ENCODE results near the gene SPRN.
"Not testable (repeated sequence)": the region's sequence is repeated elsewhere in the genome, so short reads cannot be mapped to it uniquely, and the experiment has no call there.

Gene SPRN, protein sequence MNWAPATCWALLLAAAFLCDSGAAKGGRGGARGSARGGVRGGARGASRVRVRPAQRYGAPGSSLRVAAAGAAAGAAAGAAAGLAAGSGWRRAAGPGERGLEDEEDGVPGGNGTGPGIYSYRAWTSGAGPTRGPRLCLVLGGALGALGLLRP

DNA sequence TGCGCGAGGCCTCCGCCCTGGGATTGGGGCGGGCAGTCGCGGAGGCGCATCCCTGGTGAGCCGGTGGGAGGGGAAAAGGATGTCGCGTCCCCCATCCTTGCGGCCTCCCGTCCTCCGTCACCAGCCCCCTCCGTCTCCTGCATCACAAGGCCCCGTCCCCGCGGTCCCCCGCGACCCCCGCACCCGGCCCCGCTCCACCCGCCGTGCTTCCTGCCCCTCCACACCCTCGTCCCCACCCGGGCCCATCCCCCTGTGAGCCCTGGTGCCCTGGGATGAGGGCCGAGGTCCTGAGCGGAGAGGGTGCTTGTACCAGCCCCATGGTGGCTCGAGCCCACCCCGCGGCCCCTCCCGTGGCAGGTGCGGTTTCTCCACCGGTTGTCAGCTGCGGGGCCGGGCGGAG is at the start of gene SPRN:
Gene SPRN (minus strand): TSS at position 25 of the 400 bp plus-strand sequence. CDS start 944 bp downstream, outside the sequence.
- DNase-seq, result not testable (repeated sequence)

DNA sequence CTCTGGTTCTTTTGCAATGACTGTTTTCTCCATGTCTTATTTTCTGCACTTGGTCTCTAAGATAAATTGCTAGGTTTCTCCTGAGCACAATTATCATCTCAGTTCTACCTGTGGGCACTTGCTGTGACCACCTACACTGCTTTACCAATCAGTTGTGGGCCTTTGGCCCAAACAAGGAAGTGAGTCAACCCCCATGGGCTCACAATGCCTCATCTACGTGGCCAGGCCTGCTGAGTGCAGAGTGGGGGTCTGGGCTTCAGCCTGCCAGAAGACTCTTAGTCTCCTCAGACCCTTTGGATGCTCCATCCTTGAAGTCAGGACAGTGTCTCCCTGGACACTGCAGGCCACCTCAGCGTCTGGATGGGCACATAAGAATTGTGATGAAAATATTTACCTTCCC is 49.6 kb upstream of the SPRN start:
- no peak for DNase-seq

DNA sequence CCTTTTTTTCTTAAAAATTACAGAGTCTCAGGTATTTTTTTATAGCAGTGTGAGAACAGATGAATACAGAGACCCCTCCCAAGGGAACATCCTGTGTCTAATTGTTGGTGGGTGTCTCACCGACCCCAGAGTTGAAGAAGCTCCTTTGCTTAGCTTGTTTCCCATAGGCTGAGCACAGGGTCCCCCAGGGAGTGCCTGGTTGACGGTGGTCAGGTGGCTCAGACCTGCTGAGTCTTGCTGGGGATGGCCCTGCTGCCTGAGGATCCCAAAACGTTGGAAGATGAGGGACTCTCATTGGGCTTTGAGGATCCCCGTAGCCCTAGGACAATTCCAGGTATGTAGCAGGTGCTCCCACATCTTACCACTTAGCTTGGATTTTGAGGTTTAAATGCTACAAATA is 48.8 kb upstream of the SPRN start:
- DNase-seq, result no peak

DNA sequence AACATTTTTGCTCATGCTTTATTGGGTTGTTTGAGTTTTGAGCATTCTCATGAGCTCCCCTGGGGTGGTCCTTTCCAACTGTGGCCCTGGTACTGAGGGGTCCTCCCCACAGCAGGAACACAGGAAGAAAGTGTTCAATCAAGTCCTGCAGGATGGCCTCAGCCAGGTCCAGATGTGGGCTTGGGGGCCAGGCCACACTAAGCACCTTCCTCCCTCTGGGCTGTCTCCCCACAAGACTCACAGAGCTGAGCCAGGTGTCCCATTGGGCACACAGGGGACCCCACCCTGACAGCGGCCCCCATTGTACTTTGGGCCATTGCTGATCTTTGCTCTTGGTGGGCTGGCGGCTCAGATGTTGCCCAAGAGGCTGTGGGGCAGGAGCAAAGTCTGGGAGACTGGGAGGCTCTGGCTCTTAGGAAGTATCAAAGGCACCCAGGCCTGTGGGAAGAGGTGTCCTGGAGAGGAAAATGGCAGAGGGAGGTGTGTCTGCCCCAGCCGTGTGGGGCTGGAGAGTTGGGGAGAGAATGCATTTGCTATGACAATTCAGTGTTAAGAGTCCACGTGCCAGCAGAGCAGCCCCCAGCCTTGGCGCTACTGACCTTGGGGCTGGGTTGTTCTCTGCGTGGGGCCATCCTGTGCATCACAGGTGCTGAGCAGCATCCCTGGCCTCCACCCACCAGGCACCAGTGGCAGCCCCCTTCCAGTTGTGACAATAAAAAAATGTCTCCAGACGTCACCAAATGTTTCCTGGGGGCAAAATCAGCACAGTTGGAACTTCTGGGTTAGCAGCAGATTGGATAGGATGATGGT is 47.1 kb upstream of the SPRN start:
- DNase-seq, result no peak

DNA sequence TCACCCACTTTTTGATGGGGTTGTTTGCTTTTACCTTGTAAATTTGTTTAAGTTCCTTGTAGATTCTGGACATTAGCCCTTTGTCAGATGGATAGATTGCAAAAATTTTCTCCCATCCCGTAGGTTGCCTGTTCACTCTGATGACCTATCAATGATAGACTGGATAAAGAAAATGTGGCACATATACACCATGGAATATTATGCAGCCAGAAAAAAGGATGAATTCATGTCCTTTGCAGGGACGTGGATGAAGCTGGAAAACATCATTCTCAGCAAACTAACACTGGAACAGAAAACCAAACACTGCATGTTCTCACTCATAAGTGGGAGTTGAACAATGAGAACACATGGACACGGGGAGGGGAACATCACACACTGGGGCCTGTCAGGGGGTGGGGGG is 44.8 kb upstream of the SPRN start:
- DNase-seq, result not testable (repeated sequence)

DNA sequence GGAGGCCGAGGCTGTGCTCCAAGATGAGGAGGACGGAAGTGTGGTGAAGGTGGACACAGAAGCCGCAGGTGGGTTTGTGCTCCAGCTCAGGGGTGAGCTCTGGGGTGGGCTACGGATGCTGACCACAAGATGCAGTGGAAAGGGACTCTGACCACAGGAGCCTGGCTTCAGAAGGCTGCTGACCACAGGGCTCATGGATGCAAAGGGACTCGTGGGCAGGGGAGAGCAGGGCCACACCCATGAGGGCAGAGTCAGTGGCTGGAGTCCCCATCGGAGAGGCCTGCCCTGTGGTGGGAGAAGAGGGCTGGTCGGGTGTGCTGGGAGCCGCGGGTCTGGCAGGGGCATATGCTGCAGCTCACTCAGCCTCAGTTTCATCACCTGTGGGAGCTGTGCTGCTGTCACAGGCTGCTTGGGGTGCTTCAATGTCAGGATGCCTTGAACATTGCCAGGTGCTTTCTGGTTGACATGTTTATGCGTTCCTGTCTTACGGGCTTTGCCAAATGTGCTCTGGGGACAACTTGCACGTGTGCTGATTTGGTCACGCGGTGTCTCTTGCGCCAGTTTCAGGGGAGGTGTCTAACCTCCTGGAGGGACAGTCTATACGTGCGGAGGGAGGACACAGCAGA is 43.0 kb upstream of the SPRN start:
- no peak for DNase-seq

DNA sequence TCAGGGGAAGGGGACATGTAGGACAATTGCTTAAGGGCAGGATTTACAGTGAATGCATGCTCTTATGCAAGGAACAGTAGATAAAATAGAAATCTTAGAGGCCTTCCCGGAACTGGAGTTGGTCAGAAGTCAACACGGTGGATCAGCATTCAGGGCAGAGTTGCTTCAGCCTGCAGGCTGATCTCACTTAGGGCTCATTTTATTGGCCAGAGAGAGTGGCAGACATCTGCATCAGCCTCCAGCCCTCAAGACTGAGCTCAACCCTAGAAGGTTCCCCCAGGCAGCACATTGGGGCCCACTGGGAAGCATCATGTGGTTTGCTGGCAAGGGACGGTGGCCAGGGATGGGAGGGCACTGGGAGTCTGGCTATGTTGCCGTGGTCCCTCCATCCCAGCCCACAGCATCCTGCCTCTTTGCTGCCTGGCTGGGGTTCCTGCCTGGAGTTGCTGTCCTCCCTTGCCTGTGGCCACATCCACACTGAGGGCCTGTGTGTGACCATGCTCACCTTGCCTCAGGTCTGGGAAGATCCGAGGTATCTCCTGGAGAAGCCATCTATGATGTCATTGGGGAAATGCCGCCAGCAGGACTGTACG is 42.4 kb upstream of the SPRN start:
- no peak for DNase-seq

DNA sequence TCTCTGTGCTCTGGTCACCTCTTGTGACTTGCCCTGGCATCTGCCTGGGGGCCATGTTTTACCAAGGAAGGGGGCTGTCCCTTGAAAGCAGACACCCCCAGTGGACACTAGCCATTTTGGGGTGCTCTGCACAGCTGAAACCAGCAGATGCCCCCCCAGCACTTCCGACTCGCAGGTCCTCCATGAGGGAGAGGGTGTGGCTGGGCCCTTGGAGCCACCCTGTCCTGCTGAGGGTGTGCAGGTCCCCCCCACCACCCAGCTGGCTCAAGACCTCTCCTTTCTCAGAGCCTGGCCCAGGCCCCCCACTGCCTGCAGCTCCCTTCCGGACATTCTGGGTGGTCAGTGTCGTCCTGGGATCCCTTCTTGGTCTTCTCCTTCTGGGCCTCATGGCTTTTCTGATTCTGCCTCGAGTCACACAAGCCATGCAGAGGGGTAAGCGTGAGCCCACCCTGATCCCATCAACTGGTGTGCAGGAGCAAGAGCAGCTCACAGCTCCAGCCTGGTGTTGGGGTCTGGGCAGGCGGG is 41.6 kb upstream of the SPRN start:
- no peak for DNase-seq

DNA sequence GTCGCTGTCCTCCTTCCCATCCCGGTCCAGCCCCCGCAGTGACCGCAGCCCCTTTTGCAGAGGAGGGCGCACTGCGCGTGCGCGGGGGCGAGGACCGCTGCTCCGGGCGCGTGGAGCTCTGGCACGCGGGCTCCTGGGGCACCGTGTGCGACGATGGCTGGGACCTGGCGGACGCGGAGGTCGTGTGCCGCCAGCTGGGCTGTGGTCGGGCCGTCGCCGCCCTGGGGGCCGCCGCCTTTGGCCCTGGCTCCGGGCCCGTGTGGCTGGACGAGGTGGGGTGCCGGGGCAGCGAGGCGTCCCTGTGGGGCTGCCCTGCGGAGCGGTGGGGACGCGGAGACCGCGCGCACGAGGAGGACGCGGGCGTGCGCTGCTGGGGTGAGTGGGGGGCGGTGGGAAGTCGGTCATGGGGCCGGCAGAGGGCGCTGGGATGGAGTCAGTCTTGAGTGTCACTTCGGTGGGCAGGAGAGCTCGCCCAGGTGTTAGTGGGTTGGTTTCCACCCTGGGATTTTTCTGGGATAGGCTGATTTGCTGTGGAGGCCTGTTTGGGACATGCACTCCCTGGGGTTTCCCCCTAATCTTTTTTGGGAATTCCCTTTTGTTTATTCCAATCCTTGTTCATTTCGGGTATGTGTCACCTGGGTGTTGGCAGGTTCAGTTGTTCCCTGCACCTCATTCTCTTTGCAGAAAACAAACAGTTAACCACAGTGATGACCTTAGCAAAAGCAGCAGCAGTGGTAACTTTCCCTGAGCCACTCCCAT is 40.9 kb upstream of the SPRN start:
- DNase-seq, result no peak

DNA sequence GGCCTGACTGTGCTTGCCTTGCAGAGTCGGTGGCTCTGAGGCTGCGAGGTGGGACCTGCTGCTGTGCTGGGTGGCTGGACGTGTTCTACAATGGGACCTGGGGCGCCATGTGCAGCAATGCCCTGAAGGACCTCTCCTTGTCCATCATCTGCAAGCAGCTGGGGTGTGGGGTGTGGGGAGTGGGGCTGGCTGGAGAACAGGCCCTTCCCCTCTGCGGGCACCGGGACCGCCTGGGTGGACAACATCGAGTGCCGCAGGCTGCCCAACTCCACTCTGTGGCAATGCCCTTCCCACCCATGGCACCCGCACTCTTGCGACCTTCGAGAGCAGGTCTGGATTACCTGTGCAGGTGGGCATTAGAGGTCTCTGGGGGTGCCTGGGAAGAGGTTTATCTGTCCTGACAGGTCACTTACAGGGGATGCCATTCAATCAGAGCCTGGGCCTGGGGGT is 40.2 kb upstream of the SPRN start:
- no peak for DNase-seq

DNA sequence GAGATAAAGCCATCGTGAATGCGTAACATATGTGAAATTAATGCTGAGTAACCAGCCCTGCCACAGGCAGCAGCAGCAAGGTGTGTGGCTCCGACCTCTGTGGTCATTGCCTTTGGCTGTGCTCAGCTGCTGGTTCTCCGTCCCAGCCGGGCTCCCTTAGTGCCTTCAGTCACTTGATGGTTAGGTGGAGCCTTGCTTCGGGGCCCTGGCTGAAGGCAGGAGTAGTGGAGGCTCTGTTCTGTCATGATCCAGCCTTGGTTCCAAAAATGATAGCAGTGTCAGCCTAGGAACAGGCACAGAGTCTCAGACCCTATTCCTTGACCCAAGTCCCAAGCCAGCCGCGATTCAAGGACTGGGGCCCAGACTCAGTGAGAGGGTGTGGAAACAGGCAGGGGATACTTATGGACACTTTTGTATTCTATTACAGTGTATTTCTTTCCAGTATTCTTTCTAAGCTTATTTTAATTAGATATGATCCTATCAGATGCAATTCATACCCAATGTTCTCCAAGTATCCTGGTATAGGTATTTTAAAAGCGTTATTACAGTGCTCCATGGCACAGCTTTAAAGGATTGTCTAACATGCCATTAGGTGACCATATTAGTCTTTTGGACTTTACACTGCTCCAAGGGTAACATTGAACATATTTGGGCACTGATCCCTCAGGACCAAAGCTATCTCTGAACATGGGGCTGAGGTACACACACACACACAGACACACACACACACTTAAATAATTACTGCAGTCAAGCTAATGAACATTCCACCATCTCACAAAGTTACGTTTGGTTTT is 38.3 kb upstream of the SPRN start:
- DNase-seq, result no peak

DNA sequence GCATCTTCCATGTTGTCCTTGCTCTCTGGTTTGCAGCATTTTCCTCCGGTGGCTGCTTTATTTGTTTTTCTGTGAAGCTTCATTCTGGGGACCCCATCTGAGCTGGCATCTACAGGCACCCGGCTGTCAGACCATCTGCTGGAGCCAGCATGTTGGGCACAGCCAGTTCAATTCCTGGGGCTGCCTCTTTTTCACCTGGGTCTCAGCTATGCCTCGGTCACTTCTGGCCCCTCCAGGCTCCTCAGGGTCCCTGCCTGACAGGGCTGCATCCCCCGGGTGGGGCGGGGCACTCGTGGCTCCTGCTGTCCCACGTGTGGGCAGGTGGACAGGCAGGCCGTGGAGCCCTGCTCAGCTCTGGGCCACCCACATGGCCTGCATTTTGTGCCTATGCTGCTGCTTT is 37.4 kb upstream of the SPRN start:
- DNase-seq, result no peak

DNA sequence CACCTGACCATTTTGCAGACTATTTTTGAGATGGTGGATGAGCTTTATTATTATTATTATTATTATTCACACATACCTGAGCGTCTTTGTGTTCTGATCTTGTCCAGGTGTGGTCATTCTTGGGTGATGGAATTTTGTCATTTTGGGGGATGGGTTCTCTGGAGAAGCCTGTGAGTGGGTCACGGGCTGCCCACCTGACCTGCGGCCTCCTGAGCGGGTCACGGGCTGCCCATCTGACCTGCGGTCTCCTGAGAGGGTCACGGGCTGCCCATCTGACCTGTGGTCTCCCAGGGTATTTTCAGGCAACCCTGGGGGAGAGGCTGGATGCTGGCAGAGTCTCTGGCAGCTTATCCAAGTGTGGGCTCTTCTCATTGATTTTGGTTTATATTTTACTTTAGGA is 36.6 kb upstream of the SPRN start:
- DNase-seq, result no peak

DNA sequence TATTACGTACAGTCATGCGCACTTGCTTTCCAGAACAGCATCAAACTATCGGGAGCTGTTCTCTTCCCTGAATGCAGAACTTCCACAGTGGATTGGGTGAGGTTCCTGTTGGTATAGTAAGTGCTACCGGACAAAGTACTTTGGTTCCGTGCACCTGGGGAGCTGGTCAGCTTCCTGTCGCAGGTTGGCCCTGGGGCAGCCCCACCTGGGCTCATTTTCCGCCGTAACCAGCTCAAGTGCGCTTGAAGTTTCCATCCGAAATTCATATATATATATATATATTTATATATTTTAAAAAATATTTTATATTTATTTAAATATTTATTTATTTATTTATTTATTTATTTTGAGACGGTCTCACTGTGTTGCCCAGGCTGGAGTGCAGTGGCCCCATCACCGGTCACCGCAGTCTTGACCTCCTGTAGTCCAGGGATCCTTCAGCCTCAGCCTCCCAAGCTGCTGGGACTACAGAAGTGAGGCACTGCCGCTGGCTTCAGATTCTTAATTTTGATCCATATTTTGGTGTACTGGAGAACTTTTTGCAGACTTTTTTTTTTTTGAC is 35.9 kb upstream of the SPRN start:
- no peak for DNase-seq

DNA sequence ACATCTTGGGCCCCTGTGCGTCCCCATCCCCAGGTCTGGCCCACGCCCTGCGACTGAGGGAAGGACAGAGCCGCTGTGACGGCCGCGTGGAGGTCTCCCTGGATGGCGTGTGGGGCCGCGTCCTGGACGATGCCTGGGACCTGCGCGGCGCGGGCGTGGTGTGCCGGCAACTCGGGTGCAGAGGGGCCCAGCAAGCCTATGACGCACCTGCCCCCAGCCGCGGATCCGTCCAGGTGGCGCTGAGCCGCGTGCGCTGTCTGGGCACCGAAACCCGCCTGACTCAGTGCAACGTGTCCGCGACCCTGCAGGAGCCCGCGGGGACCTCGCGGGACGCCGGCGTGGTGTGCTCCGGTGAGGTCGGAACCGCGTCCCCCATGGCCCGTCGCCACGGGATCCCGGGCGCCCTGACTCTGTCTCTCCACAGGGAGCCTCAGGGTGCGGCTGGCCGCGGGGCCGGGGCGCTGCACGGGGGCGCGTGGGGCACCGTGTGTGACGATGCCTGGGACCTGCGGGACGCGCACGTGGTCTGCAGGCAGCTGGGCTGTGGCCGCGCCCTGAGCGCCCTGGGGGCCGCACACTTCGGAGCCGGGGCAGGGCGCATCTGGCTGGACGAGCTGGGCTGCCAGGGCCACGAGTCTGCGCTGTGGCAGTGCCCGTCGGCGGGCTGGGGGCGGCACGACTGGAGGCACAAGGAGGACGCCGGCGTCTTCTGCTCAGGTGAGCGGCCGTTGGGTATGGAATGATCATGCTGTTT is 35.2 kb upstream of the SPRN start:
- no peak for DNase-seq

DNA sequence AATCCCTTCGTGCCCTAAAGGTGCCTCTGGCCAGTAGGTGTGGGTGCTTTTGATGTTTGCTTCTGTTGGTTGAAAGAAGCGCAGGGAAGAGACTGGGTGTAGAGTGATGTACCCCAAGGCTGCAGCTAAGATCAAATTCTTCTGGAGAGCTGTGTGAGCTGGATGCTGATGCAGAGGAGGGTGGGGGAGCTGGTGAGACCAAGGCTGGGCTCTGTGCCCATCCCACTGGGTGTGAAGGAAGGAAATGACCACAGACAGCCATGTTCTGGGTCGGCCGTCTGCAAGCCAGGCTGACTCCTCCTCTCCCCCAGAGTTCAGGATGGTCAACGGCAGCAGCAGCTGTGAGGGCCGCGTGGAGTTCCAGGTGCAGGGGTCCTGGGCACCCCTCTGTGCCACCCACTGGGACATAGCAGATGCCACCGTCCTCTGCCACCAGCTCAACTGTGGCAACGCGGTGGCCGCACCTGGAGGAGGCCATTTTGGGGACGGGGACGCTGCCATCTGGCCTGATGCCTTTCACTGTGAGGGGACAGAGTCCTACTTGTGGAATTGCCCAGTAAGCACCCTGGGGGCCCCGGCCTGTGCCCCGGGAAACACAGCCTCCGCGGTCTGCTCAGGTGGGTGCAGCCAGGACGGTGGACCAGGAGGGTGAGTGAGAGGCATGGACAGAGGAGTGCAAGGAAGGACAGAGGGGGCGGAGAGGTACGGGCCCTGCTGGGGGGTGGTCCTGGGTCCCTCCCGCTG is 34.5 kb upstream of the SPRN start:
- DNase-seq, result no peak

DNA sequence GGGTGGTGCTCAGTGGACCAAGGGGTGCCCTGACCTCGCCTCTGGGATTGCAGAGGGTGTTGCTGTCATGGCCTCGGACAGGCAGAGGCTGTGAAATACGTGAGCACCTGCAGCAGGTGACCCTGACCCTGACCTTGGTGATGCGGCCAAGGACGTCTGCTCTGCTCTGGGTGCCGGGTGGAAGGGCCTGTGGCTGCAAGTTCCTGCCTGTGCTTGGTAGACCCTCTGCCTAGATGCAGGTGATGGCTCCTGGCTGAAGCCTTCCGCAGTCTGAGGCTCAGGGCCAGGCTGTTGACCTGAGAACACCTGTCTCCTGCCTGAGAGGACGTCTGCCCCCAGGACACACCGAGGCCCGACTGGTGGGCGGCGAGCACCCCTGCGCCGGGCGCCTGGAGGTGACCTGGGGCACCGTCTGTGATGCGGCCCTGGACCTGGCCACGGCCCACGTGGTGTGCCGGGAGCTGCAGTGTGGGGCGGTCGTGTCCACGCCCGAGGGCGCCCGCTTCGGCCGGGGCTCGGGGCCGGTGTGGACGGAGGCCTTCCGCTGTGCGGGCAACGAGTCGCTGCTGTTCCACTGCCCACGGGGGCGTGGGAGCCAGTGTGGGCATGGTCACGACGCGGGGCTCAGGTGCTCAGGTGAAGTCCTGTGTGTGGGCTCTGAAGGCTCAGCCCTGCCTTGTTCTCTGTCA is 33.7 kb upstream of the SPRN start:
- no peak for DNase-seq

DNA sequence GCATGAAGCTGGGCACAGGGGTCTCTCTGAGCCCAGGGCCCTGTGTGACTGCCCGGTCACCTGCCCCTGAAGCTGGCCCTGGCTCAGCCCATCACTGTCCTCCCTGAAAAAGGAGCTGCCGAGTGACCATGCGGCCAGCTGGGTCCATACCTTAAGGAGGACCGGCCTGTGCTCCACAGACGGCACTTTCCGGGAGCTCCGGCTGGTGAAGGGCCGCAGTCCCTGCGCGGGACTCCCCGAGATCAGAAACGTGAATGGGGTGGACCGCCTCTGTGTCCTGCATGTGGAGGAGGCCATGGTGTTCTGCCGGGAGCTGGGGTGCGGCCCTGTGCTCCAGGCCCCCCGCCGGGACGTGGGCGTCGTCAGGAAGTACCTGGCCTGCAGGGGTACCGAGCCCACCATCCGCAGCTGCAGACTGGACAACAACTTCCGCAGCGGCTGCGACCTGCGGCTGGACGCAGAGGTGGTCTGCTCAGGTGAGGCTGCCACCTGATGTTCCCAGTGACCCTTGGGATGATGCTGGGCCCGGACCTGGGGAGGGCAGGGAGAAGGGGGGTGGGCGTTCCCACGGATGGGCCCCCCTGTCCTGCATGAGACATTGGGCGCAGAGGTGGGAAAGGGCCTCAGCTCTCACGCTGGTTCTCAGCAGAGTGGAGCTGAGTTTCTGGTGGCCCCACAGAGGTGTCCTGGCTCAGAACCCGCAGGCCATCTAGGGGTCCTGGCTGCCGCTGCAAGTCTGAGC is 32.8 kb upstream of the SPRN start:
- DNase-seq, result no peak

All from NCI-H2029 (cell line).